OCI-M2 (cell line): ENCODE measurements around the gene PRDM15.

Experiments
- DNase-seq: peaks from one replicate; lab custom pipeline; 2025; ENCODE audit not compliant: unreplicated experiment; lab: John Stamatoyannopoulos, UW

Gene PRDM15

DNA sequence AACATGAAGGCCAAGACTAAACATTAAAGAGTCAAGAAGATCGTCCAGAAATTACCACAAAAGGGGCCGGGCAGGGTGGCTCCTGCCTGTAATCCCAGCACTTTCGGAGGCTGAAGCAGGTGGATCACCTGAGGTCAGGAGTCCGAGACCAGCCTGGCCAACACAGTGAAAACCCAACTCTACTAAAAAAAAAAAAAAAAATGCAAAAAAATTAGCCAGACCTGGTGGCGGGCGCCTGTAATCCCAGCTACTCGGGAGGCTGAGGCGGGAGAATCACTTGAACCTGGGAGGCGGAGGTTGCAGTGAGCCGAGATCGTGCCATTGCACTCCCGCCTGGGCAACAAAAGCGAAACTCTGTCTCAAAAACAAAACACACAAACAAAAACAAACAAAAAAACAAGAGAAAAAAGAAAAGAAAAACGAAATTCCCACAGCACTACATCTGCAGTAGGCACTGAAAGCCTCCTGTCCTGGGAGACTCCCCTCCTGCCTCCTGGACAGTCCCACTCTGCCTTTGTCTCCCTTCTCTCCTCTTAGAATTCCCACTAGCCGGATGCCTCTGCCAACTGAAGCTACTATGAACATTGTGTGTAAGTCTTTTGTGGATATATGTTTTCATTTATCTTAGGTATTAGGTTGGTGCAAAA is 94.6 kb downstream of the PRDM15 start:
- DNase-seq, result no peak

DNA sequence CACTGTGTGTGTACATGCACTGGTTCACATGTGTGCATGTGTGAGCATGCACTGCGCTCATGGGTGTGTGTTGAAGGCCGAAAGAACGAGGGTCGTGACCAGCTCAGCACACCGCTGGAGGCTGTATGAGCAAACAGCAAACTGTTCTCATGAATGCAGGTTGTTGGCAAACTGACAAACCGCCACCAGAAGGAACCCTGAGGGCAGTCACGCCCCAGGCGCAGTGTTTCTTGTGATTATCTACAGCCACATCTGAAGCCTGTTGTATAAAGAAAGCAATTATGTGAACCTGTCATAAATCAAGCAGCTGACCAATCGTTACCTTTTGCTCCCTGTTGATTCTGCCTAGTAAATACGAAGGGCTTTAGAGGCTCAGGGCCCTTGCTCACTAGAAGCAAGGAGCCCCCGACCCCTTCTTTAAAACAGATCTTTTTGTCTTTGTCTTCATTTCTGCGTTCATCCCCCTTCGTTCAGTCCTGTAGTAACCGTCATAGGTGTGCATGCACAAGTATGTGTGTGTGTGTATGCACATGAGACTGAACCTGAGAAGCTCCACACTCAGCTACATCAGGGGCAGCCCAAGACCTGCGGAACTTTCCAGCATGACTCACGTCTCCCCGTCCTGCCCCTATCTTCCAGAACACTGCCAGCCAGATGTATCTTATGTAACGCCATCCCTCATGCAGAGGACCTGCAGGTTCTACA is 95.5 kb downstream of the PRDM15 start:
- DNase-seq, result no peak

DNA sequence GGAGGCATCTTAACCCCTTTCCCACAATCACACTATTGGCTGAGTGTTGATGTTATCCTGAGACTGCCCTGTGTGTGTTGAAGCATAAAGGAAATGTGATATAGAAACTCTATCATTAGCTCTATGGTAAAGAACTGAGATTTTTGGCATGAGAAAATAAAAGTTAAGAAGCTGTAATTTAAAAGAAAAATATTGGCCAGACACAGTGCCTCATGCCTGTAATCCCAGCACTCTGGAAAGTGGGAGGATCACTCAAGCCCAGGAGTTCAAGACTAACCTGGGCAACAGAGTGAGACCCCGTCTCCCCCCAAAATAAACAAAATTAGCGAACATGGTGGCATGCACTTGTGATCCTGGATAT is 98.1 kb downstream of the PRDM15 start:
- DNase-seq, result no peak

DNA sequence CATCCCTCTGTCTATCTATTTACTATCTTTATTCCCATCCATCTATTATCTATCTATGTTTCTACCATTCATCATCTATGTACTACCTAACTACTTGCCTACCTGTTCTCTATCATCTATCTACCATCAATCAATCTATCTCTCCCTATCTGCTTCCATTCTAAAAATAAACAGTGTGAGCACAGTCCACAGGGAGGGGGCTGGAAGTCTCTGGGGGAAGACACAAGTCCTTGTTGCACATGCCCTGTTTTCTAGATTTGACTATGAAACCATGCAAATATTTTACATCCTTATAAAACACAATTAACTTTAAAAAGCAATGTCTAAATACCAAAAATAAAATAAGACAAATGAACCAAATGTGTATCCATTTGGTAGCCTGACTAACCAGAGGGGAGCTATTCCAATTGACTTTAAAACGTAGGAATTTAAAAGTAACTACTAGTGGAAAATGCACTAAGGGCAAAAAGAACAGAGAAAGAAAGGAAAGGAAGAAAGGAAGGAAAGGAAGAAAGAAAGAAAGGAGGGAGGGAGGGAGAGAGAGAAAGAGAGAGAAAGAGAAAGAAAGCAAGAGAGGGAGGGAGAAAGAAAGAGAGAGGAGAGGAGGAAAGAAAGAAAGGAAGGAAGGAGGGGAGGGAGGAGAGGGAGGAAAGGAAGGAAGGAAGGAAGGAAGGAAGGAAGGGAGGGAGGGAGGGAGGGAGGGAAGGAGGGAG is 98.7 kb downstream of the PRDM15 start:
- DNase-seq, result no peak

DNA sequence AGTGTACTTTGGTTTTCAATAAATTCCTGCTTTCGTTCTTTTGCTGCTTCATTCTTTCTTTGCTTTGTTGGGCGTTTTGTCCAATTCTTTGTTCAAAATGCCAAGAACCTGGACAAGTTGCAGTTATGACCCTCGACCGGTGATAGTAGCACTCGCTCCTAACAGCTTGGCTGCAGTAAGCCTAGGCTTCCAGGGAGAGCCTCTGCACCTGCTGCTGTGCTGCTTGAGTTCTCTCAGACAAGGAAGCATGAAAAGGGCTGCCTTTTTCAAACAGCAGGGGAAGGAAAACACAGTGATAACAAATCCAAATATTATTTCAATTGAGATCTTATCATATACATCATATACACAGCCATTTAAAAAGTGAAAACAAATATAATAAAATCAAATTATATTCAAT is 99.5 kb downstream of the PRDM15 start:
- DNase-seq, result no peak

DNA sequence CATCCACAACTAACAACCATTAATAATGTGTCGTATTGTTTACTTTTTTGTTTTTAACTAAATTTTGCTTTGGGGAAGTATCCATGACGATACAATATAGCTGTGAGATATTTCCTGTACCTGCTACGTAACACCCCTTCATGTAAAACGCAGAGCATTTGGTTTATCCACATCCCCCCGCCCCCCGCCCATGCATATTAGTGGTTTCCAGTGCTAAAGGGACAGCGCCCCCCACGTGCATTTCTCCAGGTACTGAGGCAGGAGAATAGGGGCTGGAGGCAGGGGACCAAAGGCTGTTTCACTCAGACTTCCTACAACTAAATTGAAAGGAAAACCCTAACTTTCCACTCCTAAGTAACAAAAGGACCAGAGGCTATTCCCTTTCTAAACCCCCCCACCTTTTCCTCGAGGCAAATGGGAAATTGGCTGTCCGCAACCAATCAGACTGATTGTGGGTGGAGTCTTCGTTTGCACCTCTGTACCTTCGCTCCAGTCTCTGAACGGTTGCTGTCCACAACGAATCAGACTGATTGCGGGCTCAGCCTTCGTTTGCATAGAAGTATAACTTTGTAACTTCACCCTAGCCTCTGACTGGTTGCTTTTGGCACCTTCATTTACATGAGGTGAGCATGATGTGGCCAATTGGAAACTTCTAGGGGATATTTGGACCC is 100.1 kb downstream of the PRDM15 start:
- no peak for DNase-seq

DNA sequence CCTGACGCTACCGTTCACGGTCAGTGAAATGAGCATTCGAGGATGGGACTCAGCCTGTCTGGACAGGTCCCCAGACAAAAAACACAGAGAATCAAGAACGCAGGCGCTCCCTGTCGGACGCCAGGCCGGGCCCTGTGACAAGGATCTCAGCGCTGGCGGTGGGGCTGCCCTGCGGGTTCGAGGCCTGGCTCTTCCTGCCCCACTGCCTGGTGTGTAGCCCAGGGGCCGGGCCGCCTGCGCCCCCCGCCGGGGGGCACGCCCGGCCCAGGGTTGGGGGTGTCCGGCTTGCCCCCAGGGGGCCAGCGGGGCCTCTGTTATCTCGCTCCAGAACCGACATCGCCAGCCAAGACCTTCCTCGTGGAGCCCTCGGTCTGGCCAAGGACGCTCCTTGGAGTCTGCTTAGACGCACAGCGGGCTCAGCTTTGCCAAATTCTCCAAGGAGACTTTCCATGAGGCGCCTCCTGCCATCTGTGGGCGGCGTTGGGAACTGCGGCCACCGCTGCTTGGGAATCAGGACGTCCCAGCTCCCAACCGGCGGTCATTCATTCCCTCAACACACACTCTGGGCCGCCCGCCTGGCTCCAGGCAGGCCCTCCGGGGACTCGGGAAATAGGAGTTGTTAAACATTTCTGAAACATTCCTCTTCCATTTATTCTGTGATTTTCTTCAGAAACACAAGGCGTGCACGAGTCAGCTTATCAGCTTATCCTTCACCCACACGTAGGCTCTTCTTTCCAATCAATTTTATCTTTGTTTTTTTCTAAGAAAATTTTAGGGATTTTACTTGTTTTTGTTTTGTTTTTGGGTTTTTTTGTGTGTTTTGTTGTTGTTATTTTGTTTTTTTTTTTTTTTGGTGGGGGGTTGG is 101.0 kb downstream of the PRDM15 start:
- DNase-seq, result no peak

DNA sequence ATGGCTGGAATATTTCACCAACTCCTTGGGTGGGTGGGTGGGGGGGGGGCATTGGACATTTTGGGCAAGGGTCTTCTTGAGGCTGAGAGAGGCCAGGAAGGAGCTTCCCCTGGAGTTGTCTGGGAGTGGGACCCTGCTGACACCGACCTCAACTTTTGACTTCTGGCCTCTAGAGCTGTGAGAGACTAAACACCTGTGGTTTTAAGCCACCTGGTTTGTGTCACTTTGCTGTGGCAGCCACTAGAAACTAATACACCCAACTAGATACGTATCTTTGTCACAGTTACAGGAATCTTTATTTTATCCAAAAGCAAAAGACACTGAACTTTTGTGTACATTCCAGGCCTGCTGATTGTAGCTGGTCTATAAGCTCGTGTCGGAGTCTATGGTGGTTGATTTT is 102.4 kb downstream of the PRDM15 start:
- no peak for DNase-seq

DNA sequence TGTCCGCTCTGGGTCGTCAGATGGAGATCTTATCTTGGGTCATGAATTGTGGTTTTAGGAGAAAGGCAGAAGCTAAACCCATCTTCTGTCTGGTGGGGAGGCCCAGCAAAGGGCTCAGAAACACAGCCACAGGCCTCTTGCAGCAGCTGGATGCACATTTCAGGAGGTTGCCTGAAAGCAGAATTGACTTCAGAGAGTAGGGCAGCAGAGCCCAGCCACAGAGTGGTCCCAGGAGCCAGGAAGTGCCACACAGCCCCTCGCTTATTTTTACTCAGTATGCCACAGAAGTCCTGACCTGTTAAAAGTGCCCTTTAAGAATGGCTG is 104.0 kb downstream of the PRDM15 start:
- no peak for DNase-seq

DNA sequence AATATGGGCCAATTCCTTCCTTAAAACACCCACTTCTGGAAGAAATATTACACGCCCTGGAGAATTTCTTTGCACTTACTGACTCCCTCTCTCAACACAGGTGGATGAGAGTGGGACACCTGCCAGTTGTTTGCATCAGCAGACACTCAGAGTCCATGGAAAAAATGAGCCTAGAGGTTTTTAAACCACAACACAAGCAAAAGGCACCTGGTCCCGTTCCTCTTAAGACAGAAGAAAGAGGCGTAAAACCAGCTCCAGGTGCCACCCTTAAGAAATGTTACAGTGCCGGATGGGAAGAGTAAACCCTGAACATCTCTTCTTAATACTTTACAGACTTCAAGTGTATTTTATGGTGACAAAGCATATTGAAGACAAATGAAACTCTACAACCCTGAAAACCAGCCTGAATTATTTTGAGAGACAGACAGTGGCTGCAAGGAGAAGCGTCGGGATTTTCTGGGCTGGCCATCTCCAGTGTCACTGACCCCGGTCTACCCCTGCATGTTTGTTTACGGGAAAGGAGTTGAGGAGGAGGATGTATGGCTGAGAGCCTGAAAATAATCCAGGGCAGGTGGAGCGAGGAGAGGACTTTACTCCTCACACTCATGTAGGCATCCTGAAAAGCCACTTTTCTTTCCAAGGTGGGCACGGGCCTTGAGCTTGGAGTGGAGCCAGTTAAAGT is 104.5 kb downstream of the PRDM15 start:
- no peak for DNase-seq

DNA sequence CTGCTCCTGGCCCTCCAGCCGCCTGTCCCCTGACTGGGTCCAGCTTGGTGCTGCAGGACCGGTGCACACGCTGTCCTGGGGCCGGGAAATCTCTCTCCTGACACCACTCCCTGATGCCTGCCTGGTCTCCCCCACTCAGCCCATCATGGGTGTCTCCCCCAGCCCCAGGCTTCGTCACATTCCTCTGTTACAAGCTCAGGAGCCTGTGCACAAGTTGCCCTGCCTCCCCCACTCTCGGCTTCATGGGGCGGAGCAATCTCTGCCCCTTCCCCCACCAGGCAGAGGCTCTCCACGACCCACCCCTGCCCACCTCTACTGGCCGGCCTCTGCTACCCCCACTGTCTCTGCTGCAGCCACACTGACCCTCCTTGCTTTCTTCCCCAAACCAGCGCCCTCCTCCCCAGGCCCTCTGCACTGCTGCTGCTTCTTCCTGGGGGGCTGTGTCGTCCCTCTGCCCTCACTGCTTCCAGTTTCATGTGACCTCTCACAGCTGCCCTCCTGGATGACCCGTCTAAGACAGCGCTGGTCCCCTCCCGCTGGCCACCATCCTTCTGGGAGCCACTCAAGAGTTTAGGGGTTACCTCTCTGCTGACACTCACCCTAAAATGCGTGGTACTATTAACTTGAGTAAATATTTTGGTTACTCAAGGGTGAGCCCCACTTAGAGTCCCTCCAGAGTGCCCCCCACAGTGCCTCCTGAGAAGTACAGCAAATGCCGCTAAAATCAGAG is 106.6 kb downstream of the PRDM15 start:
- no peak for DNase-seq

DNA sequence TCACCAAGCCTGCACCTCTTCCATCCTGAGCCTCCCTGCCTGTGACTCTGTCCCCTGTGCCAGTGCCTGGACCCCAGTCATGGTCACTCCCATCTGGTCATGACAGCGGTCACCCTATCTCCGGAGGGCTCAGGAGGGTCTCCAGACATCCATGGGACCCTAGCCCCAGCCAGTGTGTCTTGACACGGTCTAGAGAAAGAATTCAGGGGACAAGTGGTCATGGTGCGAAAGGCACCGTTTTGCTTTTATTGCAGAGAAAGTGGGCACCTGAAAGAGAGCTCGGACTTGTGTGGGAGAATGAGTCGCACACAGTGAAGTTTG is 107.6 kb downstream of the PRDM15 start:
- no peak for DNase-seq

DNA sequence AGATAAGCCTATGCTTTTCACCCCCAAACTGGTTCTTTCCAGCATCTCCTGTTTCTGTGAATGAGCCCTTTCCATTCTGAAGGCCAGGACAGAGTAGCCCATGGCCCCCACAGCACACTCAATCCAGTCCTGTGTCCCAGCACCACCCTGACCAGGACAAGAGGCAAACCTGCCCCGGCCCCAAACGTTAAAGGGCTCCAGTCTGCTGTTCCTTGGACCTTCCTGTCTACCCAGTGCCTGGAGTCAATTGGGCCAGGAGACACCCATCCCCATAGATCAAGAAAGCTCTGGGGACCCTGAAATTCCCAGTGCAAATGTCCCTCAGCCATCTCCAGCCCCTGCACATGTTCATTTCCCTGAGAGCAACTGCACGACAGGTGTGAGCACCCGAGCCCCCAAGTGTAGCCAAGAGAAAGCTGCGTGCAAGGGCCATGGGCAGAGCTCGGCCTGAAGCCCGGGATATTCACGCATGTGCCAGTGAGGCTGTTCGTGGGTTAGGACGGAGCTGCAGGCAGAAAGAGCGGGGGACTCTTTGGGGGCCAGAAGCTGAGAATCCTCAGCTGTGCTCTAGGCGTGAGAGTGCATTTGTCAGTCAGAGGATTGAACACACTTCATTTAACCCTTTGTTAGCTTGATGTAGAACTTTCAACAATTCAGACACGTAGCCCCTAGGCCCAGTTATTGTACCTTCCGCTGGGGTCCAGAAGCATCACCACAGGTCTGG is 108.1 kb downstream of the PRDM15 start:
- no peak for DNase-seq

DNA sequence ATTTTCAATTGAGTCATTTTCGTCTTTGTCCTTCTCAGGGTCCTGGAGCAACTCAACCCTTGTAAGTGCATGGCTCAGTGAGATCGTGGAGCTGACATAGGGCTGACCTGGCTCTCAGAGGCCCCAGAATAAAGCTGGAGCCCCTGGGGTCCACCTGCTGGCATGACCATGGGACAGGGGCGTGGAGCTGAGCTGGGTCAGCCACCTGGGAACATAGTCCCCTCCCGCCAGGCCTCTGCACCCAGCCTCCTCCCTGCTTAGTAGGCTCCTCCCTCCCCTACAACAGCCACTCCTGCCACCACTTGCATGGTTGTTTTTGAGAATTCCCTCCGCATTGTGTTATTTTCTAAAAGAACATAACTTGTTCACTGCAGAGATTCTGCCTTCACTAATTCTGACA is 109.2 kb downstream of the PRDM15 start:
- no peak for DNase-seq

DNA sequence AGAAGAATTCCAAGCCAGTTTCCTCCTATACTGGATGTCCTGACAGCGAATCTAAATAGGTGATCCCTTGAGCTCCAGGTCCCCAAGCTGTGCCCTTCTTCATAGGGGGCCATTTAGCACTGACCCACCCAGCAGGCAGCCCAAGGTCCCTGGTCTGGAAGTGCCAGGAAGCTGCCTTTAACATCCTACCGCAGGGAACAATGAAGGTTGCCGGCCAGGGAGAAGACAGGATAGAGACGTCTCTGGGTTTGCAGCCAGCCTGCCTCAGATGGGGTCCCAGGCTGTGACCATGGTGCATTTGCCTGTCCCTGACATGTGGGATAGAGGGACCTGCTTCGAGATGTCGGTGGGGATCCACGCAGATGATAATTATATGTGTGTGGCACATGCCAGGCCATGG is 109.6 kb downstream of the PRDM15 start:
- DNase-seq, result no peak

DNA sequence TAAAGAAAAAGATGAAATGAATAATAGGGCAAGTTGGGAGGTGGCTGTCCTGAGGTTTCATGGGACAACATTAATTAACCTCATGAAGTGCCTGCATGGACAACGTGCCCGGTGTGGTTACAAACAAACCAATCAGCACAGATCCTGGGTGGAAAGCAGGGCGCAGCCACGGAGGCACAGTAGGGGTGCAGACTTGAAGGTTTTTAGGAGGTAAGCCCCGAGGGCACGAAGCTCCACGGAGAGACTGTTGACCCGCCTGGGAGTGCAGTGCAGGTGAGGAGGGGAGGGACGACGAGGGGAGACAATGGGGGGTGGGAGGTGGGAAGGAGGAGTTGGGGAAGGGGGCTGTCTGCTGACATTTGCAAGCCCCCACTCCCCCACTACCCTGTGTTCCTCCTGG is 110.0 kb downstream of the PRDM15 start:
- DNase-seq, result no peak

DNA sequence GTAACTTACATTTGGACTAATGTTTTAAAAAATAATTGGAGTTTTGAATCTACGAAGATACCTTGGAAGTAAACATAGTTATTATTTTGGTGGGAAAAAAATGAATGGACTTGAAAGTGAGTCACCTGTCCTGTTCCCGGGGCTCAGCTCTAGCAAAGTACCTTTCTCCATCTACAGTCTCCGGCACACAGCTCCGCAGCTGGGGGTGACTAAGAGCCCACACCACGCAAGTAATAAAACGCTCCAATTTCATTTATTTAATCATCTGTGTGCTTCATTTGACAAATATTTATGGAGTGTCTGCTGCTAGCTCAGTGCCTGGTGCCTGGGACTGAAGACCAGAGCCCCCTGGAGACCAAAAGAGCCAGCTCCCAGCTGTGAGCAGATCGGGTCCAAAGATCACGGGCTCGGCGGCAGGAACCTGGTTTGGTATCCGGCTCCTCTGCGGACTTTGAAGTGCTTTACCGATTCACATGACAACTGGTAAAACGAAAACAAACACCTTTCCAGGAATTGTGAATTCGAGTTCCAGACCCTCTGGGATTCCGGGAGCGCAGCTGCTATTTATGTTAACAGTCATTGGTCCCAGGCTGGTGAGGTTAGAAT is 110.6 kb downstream of the PRDM15 start:
- DNase-seq, result peak; percentile 55

DNA sequence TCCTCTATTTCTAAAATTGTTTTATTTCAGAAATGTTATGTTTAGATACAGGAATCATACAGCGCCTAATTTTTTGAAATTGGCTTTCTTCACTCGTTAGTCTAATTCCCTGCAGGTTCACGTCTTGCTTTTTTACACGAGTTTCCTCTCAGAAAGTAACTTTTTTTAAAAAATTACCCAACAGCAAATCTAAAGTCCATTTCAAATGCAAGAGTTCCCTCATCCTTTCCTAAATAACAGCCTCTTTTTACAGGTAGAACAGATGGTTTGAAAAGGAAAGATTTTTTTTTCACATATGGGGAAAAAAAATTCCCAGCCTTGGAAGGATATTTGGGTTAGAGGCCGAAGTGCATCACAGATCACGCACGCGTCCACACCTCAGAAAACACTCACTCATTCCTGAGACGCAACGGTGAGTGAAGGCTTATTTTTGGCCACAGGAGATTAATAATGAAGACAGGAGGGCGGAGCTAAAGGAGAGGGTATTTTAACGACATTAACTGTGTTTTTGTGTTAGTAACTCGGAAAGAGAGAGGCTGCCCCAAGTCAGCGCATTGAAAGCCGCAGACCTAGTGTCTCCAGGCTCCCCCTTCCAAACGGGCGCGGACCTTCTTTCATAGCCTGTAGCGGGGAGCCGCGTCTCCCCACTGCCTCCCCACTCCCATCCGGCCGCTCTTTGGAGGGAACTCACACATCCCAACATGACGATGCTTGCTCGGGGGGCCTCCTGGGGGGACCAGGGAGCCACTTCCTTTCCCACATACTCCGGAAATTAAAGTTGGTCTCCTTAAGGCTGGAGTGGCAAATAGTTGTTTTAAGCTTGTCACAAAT is 111.3 kb downstream of the PRDM15 start:
- DNase-seq, result no peak
